Liver (tissue), 3 donors: ENCODE results near the gene DOCK2.

Source experiments
- ATF3 ChIP-seq: IDR thresholded peaks from 2 replicates; pipeline ENCODE4 v1.6.1; 2016; ENCODE audit warnings: antibody characterized with exemption
- CTCF ChIP-seq: fragments of 150-350 bp; IDR thresholded peaks from 2 replicates; pipeline ENCODE4 v1.5.1; 2017; ENCODE audit warnings: improper control_type of control experiment, low read depth, low read length; ENCODE audit not compliant: missing input control
- EGR1 ChIP-seq, 2 donors: IDR thresholded peaks; 2 replicates each; pipeline ENCODE4 v1.6.1; 2016 to 2018; ENCODE audit warnings: antibody characterized with exemption in 2 of 2, low read depth in 2 of 2
- GABPA ChIP-seq, 2 donors: IDR thresholded peaks in 1 of 2; conservative IDR thresholded peaks in 1 of 2; 2 replicates each; pipeline ENCODE4 v1.6.1; 2016; ENCODE audit warnings: antibody characterized with exemption in 2 of 2, mild to moderate bottlenecking in 1 of 2, moderate library complexity in 1 of 2
- HNF4G ChIP-seq: IDR thresholded peaks from 2 replicates; pipeline ENCODE4 v1.6.1; 2016; ENCODE audit warnings: antibody characterized with exemption
- JUND ChIP-seq, 2 donors: IDR thresholded peaks; 2 replicates each; pipeline ENCODE4 v1.6.1; 2016; ENCODE audit warnings: antibody characterized with exemption in 2 of 2
- MAX ChIP-seq: IDR thresholded peaks from 2 replicates; pipeline ENCODE4 v1.6.1; 2016; ENCODE audit warnings: antibody characterized with exemption
- NR2F2 ChIP-seq: IDR thresholded peaks from 2 replicates; pipeline ENCODE4 v1.6.1; 2016; ENCODE audit warnings: antibody characterized with exemption
- RAD21 ChIP-seq, 2 donors: IDR thresholded peaks; 2 replicates each; pipeline ENCODE4 v1.6.1; 2016; ENCODE audit warnings: antibody characterized with exemption in 2 of 2, mild to moderate bottlenecking in 2 of 2
- REST ChIP-seq: IDR thresholded peaks from 2 replicates; pipeline ENCODE4 v1.6.1; 2016; ENCODE audit warnings: antibody characterized with exemption, mild to moderate bottlenecking
- SP1 ChIP-seq: IDR thresholded peaks from 2 replicates; pipeline ENCODE4 v1.6.1; 2018; ENCODE audit warnings: antibody characterized with exemption, mild to moderate bottlenecking
- TAF1 ChIP-seq: conservative IDR thresholded peaks from 2 replicates; pipeline ENCODE4 v1.6.1; 2016; ENCODE audit warnings: antibody characterized with exemption, mild to moderate bottlenecking
- donor health status: healthy.
- donor health status: healthy.

- TF ChIP-seq CTCF, result no peak
- no peak for TF ChIP-seq RAD21 (IDR thresholded peaks at IDR 0.05)
- no peak for TF ChIP-seq TAF1
- TF ChIP-seq SP1, result no peak
- no peak for TF ChIP-seq NR2F2
- TF ChIP-seq EGR1 (IDR thresholded peaks at IDR 0.05; ENCODE audit: low read depth in 2 of 2), result no peak
- no peak for TF ChIP-seq MAX
- no peak for TF ChIP-seq GABPA (IDR thresholded peaks at IDR 0.05 in 1 of 2, conservative IDR thresholded peaks at IDR 0.05 in 1 of 2)
- TF ChIP-seq REST, result no peak
- no peak for TF ChIP-seq HNF4G
- no peak for TF ChIP-seq ATF3
- no peak for TF ChIP-seq JUND (IDR thresholded peaks at IDR 0.05)
These were observed 420.2 kb downstream of the DOCK2 start for GRCh38 chr5:170057311-170057710.
